GM19438 (cell line): ENCODE measurements around the gene LMO4.

Experiments
- ATAC-seq: cut with Tn5 transposase; IDR thresholded peaks from one replicate; pipeline ENCODE4 v1.9.1; 2021; ENCODE audit warnings: low read depth; ENCODE audit not compliant: unreplicated experiment

LMO4 gene

GRCh38 chr1:87356591-87356990 is 27.9 kb downstream of the LMO4 start:
- ATAC-seq, result no peak

GRCh38 chr1:87358219-87358618 is 29.5 kb downstream of the LMO4 start:
- ATAC-seq, result no peak

GRCh38 chr1:87359586-87359985 is 30.9 kb downstream of the LMO4 start:
- ATAC-seq, result no peak

GRCh38 chr1:87362063-87362833 is 33.6 kb downstream of the LMO4 start:
- no peak for ATAC-seq

- ATAC-seq, result no peak
Measured at GRCh38 chr1:87362834-87363426, 34.2 kb downstream of the LMO4 start.

GRCh38 chr1:87367549-87367948 is 38.9 kb downstream of the LMO4 start:
- no peak for ATAC-seq

- no peak for ATAC-seq
Measured at GRCh38 chr1:87368907-87369306, 40.2 kb downstream of the LMO4 start.

GRCh38 chr1:87369736-87370478 is 41.2 kb downstream of the LMO4 start:
- no peak for ATAC-seq

GRCh38 chr1:87370544-87370943 is 41.9 kb downstream of the LMO4 start:
- ATAC-seq, result no peak

- ATAC-seq, result no peak
Measured at GRCh38 chr1:87379306-87379705, 50.6 kb downstream of the LMO4 start.

GRCh38 chr1:87386217-87386790 is 57.6 kb downstream of the LMO4 start:
- no peak for ATAC-seq

GRCh38 chr1:87388411-87388810 is 59.7 kb downstream of the LMO4 start:
- ATAC-seq, result no peak

- ATAC-seq, result no peak
Measured at GRCh38 chr1:87389011-87389410, 60.3 kb downstream of the LMO4 start.

GRCh38 chr1:87389546-87389945 is 60.9 kb downstream of the LMO4 start:
- ATAC-seq, result no peak

- ATAC-seq, result no peak
Measured at GRCh38 chr1:87392248-87393192, 63.8 kb downstream of the LMO4 start.

- ATAC-seq, result no peak
Measured at GRCh38 chr1:87393445-87394085, 64.9 kb downstream of the LMO4 start.

- ATAC-seq, result no peak
Measured at GRCh38 chr1:87394513-87394912, 65.8 kb downstream of the LMO4 start.

GRCh38 chr1:87394982-87395381 is 66.3 kb downstream of the LMO4 start:
- ATAC-seq, result no peak
